Muscle layer of duodenum (tissue), 2 donors: ENCODE results near the gene ESYT2.

Experiments
- H3K27ac ChIP-seq: one replicate; pipeline ENCODE4 v1.7.0; 2013; ENCODE audit warnings: mild to moderate bottlenecking, low read length
- H3K27me3 ChIP-seq: one replicate; pipeline ENCODE4 v1.7.0; 2013; ENCODE audit warnings: low read depth, mild to moderate bottlenecking, control low read depth, low read length
- H3K36me3 ChIP-seq, 2 donors: one replicate each; pipeline ENCODE4 v1.7.0; 2013; ENCODE audit warnings: low read length in 2 of 2, control low read depth in 1 of 2, mild to moderate bottlenecking in 1 of 2; ENCODE audit not compliant: insufficient read depth in 2 of 2, control insufficient read depth in 1 of 2
- H3K4me1 ChIP-seq, 2 donors: one replicate each; pipeline ENCODE4 v1.7.0; 2013; ENCODE audit warnings: low read length in 2 of 2, mild to moderate bottlenecking in 2 of 2, control low read depth in 1 of 2, moderate library complexity in 1 of 2; ENCODE audit not compliant: insufficient read depth in 2 of 2, control insufficient read depth in 1 of 2
- H3K4me3 ChIP-seq, 2 donors: one replicate each; pipeline ENCODE4 v1.7.0; 2013; ENCODE audit warnings: low read length in 2 of 2, low read depth in 1 of 2, mild to moderate bottlenecking in 1 of 2
- H3K9me3 ChIP-seq, 2 donors: one replicate each; pipeline ENCODE4 v1.7.0; 2013; ENCODE audit warnings: low read length in 2 of 2, control low read depth in 1 of 2, mild to moderate bottlenecking in 1 of 2; ENCODE audit not compliant: control insufficient read depth in 1 of 2
- donor health status: healthy.

ESYT2 gene

DNA sequence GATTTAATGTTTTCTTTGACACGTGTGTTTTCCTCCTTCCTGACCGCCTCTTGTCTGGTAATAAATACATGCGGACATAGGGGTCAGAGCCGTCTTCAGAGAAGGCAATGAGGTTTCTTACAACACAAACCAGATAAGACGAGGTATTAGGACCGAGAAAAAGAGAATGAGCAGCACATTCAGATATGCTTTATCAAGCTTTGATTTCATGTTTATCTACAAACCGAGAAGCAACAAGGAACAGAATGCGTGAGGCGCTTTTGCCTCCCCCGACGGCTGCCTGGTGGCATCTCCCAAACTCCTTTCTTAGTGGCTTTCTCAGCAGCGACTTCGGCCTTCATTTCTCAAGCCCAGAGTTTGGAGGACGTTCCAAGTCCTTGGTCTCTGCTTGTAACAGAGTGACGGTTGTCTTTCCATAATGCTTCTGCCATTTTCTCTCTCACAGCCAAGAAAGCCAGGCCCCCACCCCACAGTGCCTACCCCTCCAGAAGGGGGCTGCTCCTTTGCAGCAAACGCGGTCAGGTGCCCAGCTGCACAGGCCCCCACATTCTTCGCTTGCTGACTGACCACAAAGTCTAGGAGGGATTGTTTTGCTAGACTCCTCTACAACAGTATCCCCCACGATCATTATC lies 92.1 kb downstream of the ESYT2 start:
- H3K4me3 ChIP-seq, result no peak overlapping the region
- H3K4me1 ChIP-seq, result peaks cover 5 to 13% of the 10 kb centered on the region in 2 donors
- H3K27me3 ChIP-seq, result no peaks in the 10 kb centered on the region
- peaks cover 77 to 86% of the 10 kb centered on the region in 2 donors for H3K36me3 ChIP-seq
- no peaks in the 10 kb centered on the region for H3K9me3 ChIP-seq
- H3K27ac ChIP-seq, result no peak overlapping the region

DNA sequence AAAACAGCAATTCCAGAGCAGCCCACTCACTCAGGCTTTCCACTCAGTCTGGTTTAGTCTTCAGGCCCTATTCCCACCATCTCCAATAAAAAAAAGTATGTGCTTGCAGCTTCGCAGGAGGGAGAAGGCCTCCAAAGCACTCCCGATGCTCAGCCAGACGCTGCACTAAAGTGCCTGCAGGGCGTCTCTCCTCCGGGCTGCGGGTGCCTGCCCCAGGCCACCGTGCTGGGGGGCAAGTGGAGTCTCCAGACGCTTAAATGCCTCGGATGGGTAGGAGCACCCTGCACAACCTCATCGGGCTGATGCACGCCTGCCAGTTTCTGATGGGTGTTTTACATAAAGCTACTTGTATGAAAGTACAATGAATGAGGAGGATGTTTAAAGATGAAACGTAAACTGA lies 93.4 kb downstream of the ESYT2 start:
- Histone ChIP-seq H3K4me1 (peaks cover 5 to 8% of the 10 kb centered on the region in 2 donors), H3K27me3 (no peaks in the 10 kb centered on the region), H3K27ac (no peak overlapping the region), H3K9me3 (no peaks in the 10 kb centered on the region), H3K4me3 (no peak overlapping the region), H3K36me3 (peaks cover 65 to 83% of the 10 kb centered on the region in 2 donors)

DNA sequence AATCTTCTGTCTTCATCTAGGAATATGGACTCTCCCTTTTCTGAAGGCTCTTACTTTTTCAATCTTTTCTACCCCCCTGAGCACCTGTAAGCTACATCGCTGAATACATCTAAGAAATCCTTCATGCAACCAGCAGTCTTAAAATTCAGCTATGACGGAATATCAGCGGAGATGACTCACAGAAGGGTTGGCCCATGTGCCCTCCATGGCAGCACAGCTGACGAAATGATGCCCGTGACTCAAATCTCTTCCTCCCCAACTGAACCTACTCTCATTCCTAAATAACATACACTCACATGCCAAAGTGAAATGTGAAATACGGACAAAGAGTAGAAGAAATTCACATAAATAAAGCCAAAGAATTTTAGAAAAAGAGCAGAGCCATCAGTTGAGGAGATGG lies 94.4 kb downstream of the ESYT2 start:
- Histone ChIP-seq H3K9me3 (no peaks in the 10 kb centered on the region), H3K4me3 (no peak overlapping the region), H3K36me3 (peaks cover 64 to 83% of the 10 kb centered on the region in 2 donors)

DNA sequence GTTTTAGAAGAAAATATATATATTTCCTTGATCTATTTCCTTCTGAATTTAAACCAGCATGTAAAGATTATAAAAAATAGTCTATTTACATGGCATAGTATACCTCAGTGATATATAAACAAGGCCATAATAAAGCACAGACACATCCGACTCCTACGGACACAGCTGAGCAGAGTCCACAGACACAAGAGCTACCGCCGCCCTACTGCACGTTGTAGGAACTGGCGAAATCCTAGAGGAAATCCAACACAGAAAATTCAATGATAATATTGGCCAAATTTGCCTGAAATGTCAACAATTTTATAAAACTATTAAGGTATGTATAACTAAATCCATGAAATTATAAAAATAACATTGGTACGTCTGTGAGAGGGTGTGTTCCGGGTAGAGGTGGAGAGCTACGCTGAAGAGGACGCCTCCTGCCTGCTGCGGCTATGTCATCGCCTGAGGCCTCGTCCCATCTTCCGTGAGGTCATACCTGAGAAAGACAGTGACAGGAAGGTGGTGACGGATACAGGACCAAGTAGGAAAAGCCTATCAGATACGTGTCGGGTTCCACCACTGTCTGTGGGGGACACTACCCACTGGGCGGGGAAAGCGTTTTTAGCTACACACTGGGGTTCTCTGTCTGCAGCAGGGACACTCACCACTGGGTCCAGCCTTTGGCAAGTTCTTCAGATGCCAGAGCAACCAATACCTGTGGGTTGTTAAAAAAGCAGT lies 95.4 kb downstream of the ESYT2 start:
- Histone ChIP-seq H3K36me3 (peaks cover 61 to 82% of the 10 kb centered on the region in 2 donors), H3K4me1 (no peaks in the 10 kb centered on the region), H3K27ac (no peak overlapping the region), H3K4me3 (no peak overlapping the region), H3K9me3 (no peaks in the 10 kb centered on the region), H3K27me3 (no peaks in the 10 kb centered on the region)

More for the DNA sequence above, 94.4 kb downstream of the ESYT2 start:
- Histone ChIP-seq H3K27ac (no peak overlapping the region), H3K4me1 (peaks cover 0 to 3% of the 10 kb centered on the region in 2 donors), H3K27me3 (no peaks in the 10 kb centered on the region)

DNA sequence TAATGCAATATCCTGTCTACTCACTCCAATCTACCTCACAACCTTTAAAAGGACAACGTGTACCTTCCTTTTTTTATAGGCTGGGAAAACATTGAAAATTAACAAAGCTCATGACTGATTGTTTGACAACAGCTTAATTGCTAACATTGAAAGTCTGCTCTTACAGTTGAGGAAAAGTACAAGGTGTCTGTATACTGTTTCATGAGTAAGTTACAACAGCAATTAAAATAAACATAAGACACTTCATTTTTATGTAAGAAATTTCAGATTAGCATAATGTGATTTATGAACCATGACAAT lies 96.1 kb downstream of the ESYT2 start:
- H3K4me3 ChIP-seq, result no peak overlapping the region
- H3K4me1 ChIP-seq, result no peaks in the 10 kb centered on the region
- no peak overlapping the region for H3K27ac ChIP-seq

DNA sequence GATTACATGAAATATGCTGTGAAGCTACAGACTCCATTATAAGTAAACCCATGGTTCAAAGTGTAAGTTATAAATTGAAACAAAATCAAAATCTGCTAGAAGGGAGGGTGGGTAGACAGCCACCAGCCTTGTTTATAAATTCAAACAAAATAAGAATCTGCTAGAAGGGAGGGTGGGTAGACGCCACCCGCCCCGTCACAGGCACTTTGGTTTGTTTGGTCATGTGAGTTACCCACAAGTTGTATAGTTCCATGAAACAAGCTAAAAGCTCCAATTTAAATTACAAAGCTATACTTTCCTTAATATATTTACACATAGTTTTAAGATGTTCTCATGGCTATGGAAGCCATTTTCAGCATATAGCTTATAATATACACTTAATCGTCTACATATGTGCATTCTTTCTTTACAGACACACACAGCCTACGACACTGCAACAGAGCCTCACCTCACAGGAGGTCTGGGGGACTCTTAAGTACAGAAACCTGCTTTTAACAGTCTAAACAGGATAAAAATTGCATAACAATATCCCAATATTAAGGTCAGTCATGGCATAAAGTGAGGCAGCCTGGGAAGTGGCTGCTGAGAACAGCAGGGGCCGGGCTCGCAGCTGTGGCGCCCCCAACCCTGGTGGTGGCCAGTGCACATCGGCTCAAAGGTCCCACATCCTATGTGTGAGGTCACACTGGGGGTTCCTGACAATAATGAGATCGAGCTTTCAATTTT lies 96.7 kb downstream of the ESYT2 start:
- Histone ChIP-seq H3K27ac (no peak overlapping the region), H3K27me3 (no peaks in the 10 kb centered on the region), H3K9me3 (no peaks in the 10 kb centered on the region), H3K4me3 (no peak overlapping the region), H3K4me1 (no peaks in the 10 kb centered on the region), H3K36me3 (peaks cover 54 to 69% of the 10 kb centered on the region in 2 donors)

More for the DNA sequence above, 96.1 kb downstream of the ESYT2 start:
- Histone ChIP-seq H3K36me3 (peaks cover 57 to 74% of the 10 kb centered on the region in 2 donors), H3K27me3 (no peaks in the 10 kb centered on the region), H3K9me3 (no peaks in the 10 kb centered on the region)

DNA sequence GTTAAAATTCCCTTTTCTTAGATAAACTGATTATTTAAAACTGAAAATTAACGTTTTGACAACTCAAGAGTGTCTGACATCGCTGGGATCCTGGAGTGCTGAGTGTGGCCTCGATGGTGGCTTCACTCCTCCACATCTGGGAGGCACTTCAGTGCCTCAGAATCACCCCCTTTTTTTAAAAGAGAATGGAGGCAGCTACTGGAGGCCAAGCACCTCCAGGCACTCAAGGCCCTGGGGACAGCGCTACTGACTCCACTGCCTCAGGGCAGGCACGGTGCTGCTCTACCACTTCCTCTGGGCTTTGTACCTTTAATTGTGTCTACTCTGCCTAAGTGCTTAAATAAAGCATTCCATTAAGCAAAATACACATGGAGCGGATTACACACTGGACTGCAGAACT lies 97.5 kb downstream of the ESYT2 start:
- Histone ChIP-seq H3K27me3 (no peaks in the 10 kb centered on the region), H3K9me3 (no peaks in the 10 kb centered on the region), H3K27ac (no peak overlapping the region), H3K36me3 (peaks cover 45 to 60% of the 10 kb centered on the region in 2 donors), H3K4me1 (no peaks in the 10 kb centered on the region), H3K4me3 (no peak overlapping the region)

DNA sequence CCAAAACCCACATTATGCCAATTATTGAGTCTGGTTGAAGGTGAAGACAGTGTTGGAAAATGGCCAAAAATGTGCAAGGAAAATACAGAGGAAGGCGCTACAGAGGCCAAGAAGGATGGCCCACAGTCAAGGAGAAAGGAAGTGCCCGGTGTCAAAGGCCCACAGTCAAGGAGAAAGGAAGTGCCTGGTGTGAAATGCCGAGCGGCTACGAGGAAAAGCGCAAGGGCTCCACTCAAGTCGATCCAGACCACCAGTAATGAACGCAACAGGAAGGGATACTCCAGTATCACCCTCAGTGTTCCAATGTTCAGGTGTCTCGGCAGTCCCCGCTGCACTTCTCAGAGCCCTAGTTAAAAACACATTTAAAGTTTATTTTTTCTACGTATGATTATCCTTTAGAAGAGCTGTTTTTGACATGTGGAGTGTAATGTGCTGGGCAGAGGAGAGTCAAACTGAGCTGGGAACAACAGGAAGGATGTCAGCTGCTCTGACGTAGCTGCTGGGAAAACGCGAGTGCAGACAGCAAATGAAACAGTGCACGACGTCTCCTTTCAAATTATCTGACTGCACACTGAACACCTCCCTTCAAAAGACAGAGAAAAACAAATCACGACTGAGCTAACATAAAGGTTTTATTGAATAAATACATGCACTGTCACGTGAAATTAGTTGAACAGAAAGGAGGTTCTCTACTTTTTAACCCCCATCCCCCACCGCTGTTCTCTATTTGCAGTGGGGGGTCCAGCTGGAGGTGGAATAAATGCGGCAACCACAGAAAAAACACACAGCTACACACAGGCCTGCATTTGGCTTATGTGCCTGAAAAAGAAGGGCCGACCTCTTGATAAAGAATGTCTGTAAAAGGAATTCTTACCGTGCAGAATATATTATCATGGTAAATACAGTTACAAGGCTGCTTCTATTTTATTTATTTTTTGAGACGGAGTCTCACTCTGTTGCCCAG lies 98.6 kb downstream of the ESYT2 start:
- Histone ChIP-seq H3K4me3 (no peak overlapping the region), H3K9me3 (no peaks in the 10 kb centered on the region), H3K27me3 (no peaks in the 10 kb centered on the region), H3K4me1 (no peaks in the 10 kb centered on the region), H3K27ac (peak overlapping the region; percentile 31), H3K36me3 (peaks cover 34 to 52% of the 10 kb centered on the region in 2 donors)

DNA sequence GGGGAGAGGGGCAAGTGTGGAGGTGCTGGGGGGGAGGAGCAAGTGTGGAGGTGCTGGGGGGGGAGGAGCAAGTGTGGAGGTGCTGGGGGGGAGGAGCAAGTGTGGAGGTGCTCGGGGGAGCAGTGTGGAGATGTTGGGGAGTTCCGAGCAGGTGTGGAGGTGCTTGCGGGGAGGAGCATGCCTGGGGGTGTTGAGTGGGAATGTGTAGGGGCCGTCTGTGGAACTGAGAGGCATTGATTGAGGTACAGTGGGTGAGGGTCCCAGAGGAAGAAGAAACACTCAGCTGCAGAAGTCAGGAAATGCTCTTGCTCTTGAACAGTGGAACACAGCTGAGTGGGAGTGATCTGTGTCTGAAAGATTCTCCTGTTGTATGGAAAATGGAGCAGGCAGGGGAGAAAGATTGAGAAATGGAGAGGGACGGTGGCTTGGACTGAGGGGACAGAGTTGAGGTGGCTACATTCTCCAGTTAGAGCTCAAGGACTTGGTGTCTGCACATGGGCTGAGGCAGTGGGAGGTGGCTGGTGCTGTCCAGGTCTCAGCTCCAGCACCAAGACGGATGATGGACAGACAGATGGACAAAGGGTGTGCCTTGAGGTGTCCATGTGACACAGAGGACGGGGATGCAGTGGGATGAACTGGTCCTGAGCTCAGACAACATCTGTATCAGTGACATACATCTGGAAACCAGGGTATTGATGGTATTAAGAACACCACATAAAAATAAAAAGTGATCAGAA lies 99.5 kb downstream of the ESYT2 start:
- H3K27me3 ChIP-seq, result no peaks in the 10 kb centered on the region
- no peak overlapping the region for H3K27ac ChIP-seq
- H3K4me3 ChIP-seq, result no peak overlapping the region
- no peaks in the 10 kb centered on the region for H3K4me1 ChIP-seq
- H3K36me3 ChIP-seq, result peaks cover 25 to 44% of the 10 kb centered on the region in 2 donors
- no peaks in the 10 kb centered on the region for H3K9me3 ChIP-seq

DNA sequence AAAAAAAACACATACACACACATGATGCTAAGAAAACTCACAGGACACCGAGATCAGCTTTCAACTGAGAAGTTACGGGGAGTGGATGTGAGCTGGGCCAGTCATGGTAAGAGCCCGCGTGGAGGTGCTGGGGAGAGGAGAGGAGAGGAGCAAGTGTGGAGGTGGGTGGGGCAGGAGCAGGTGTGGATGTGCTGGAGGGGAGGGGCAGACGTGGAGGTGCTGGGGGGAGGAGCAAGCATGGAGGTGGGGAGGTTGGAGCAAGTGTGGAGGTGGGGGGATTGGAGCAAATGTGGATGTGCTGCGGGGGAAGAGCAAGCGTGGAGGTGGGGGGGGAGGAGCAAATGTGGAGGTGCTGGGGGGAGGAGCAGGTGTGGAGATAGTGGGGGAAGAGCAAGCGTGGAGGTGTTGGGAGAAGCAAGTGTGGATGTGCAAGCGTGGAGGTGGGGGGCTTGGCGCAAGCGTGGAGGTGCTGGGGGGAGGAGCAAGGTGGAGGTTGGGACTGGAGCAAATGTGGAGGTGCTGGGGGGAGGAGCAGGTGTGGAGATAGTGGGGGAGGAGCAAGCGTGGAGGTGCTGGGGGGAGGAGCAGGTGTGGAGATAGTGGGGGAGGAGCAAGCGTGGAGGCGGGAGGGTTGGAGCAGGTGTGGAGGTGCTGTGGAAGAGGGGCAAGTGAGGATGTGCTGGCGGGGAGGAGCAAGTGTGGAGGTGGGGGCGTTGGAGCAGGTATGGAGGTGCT lies 100.2 kb downstream of the ESYT2 start:
- H3K9me3 ChIP-seq, result no peaks in the 10 kb centered on the region
- H3K27me3 ChIP-seq, result no peaks in the 10 kb centered on the region
- peaks cover 20 to 37% of the 10 kb centered on the region in 2 donors for H3K36me3 ChIP-seq
- no peaks in the 10 kb centered on the region for H3K4me1 ChIP-seq
- H3K4me3 ChIP-seq, result no peak overlapping the region
- no peak overlapping the region for H3K27ac ChIP-seq
